CD14-positive monocyte (primary cell): Measurements from ENCODE around the gene RUNX2. TPM values are rescaled to one million over a fixed set of nuclear protein-coding genes. Genes with fewer than 3 reads are reported as not detected.

Source experiments
- DNase-seq, 3 donors: peaks; one replicate each; pipeline ENCODE4 v3.0.0-alpha.2; 2011 to 2022
- H2AFZ ChIP-seq: 2 replicates; pipeline ENCODE4 v1.6.0; 2012; ENCODE audit warnings: mild to moderate bottlenecking, low read depth, low read length, inconsistent platforms; ENCODE audit not compliant: insufficient read depth, poor library complexity, severe bottlenecking
- H3K27ac ChIP-seq, 2 donors: 1 replicate in 1 of 2; 2 replicates in 1 of 2; pipeline ENCODE4 v1.5.1; 2012 to 2013; ENCODE audit warnings: low read length in 2 of 2, control low read depth in 1 of 2, inconsistent platforms in 1 of 2, low read depth in 1 of 2, mild to moderate bottlenecking in 1 of 2
- H3K27me3 ChIP-seq, 2 donors: one replicate each; pipeline versions ENCODE4 v1.6.0 to v1.6.1; 2011 to 2013; ENCODE audit warnings: low read length in 2 of 2; ENCODE audit not compliant: control insufficient read depth in 2 of 2, insufficient read depth in 2 of 2
- H3K36me3 ChIP-seq, 2 donors: replicated peaks in 1 of 2; 1 replicate in 1 of 2; 2 replicates in 1 of 2; pipeline versions ENCODE4 v1.5.1 to v1.6.1; 2012 to 2013; ENCODE audit warnings: low read length in 2 of 2, control low read depth in 1 of 2, inconsistent platforms in 1 of 2, mild to moderate bottlenecking in 1 of 2; ENCODE audit not compliant: insufficient read depth in 2 of 2, control insufficient read depth in 1 of 2
- H3K4me1 ChIP-seq, 2 donors: 1 replicate in 1 of 2; 2 replicates in 1 of 2; pipeline versions ENCODE4 v1.5.1 to v1.6.1; 2012 to 2013; ENCODE audit warnings: low read length in 2 of 2, control low read depth in 1 of 2, inconsistent platforms in 1 of 2, mild to moderate bottlenecking in 1 of 2, moderate library complexity in 1 of 2; ENCODE audit not compliant: insufficient read depth in 2 of 2, control insufficient read depth in 1 of 2
- H3K4me2 ChIP-seq: replicated peaks from 2 replicates; pipeline ENCODE3; 2012; ENCODE audit warnings: low read length, moderate library complexity, mild to moderate bottlenecking; ENCODE audit not compliant: poor library complexity, severe bottlenecking; ENCODE audit errors: extremely low read depth
- H3K4me3 ChIP-seq, 3 experiments: fragments of 200-600 bp in 1 of 3; sonication (generic) in 1 of 3; replicated peaks in 1 of 3; 1 replicate in 2 of 3; 2 replicates in 1 of 3; pipeline ENCODE4 v1.5.1; 2011 to 2013; ENCODE audit warnings: low read length in 3 of 3, mild to moderate bottlenecking in 3 of 3, control low read depth in 2 of 3, low read depth in 2 of 3, inconsistent platforms in 1 of 3, moderate library complexity in 1 of 3
- H3K79me2 ChIP-seq: 2 replicates; pipeline ENCODE4 v1.6.0; 2012; ENCODE audit warnings: mild to moderate bottlenecking, control low read depth, inconsistent platforms, low read length, moderate library complexity; ENCODE audit not compliant: insufficient read depth
- H3K9ac ChIP-seq: 2 replicates; pipeline ENCODE4 v1.6.0; 2017; ENCODE audit warnings: low read length, mild to moderate bottlenecking; ENCODE audit not compliant: insufficient read depth, poor library complexity, severe bottlenecking
- H3K9me3 ChIP-seq, 2 donors: replicated peaks in 1 of 2; 1 replicate in 1 of 2; 2 replicates in 1 of 2; pipeline versions ENCODE4 v1.5.1 to v1.6.1; 2012 to 2013; ENCODE audit warnings: low read length in 2 of 2, control low read depth in 1 of 2; ENCODE audit not compliant: control insufficient read depth in 1 of 2, insufficient read depth in 1 of 2
- H4K20me1 ChIP-seq: 2 replicates; pipeline ENCODE4 v1.6.0; 2012; ENCODE audit warnings: mild to moderate bottlenecking, low read length, control low read depth, moderate library complexity; ENCODE audit not compliant: insufficient read depth
- H3K27ac Mint-ChIP-seq, 7 donors: one replicate each; pipeline ENCODE4 v1.8.0; 2020; ENCODE audit warnings: mild to moderate bottlenecking in 7 of 7, mixed read lengths in 7 of 7, moderate library complexity in 6 of 7, inconsistent platforms in 2 of 7
- H3K27me3 Mint-ChIP-seq, 3 donors: one replicate each; pipeline ENCODE4 v1.8.0; 2021 to 2022; ENCODE audit warnings: low read depth in 3 of 3, mild to moderate bottlenecking in 3 of 3, mixed read lengths in 3 of 3, moderate library complexity in 3 of 3, inconsistent platforms in 1 of 3
- H3K36me3 Mint-ChIP-seq, 2 donors: one replicate each; pipeline ENCODE4 v1.8.0; 2020; ENCODE audit warnings: mixed read lengths in 2 of 2, inconsistent platforms in 1 of 2, mild to moderate bottlenecking in 1 of 2
- H3K4me1 Mint-ChIP-seq: one replicate; pipeline ENCODE4 v1.8.0; 2020; ENCODE audit warnings: mild to moderate bottlenecking, mixed read lengths
- H3K4me3 Mint-ChIP-seq, 2 donors: one replicate each; pipeline ENCODE4 v1.8.0; 2020; ENCODE audit warnings: mild to moderate bottlenecking in 2 of 2, mixed read lengths in 2 of 2, moderate library complexity in 1 of 2
- H3K9me3 Mint-ChIP-seq, 7 donors: one replicate each; pipeline ENCODE4 v1.8.0; 2020 to 2022; ENCODE audit warnings: mixed read lengths in 7 of 7, mild to moderate bottlenecking in 6 of 7, moderate library complexity in 6 of 7, inconsistent platforms in 2 of 7
- WGBS: methylation state at CpG from one replicate; pipeline ENCODE4 v1.1.5; 2013; ENCODE audit warnings: missing lambda C conversion rate; ENCODE audit not compliant: insufficient coverage; 5-methylcytosine and 5-hydroxymethylcytosine counted together
- intact Hi-C, 2 donors: fragments of 100-400 bp; cut with micrococcal nuclease; formaldehyde crosslinking; loops; one replicate each; pipeline versions ENCODE4 v1.15.0 to v1.15.1; 2023
- polyA plus RNA-seq, 3 donors: library from polyadenylated mRNA; depleted of rRNA in 1 of 3; unstranded in 2 of 3; stranded (reverse) in 1 of 3; fragments of 300-500 nt in 2 of 3; fragments of >200 nt in 1 of 3; fragmentation: Illumina TruSeq in 2 of 3; gene quantifications; 1 replicate in 2 of 3; 2 replicates in 1 of 3; pipeline ENCODE4 v1.2.3, GENCODE V29; 2012 to 2021
- TF ChIP-seq, protein P1 (sequence below): fragments of 200-600 bp; IDR thresholded peaks from one replicate; pipeline ENCODE4 v1.8.0; 2022; ENCODE audit warnings: antibody characterized with exemption, mild to moderate bottlenecking

The RUNX2 gene
- polyA plus RNA-seq, 3 donors, result 1.3 to 5.0 (median 2.5) TPM

- Histone ChIP-seq H3K4me3 (no peak overlapping the region), H3K27ac (no peak overlapping the region)
- peaks cover 15 to 21% of the 10 kb centered on the region in 2 donors for H3K36me3 Mint-ChIP-seq
Measured at GRCh38 chr6:45457141-45457540, 129.0 kb downstream of the RUNX2 start.

GRCh38 chr6:45458672-45459071, 130.5 kb downstream of the RUNX2 start:
- Histone ChIP-seq H3K4me3 (no peak overlapping the region), H3K79me2 (peaks cover 49% of the 10 kb centered on the region), H3K4me1 (peaks cover 5 to 8% of the 10 kb centered on the region in 2 donors), H3K36me3 (peaks cover 0 to 5% of the 10 kb centered on the region in 2 donors), H3K27ac (no peak overlapping the region), H4K20me1 (no peaks in the 10 kb centered on the region), H3K9me3 (no peaks in the 10 kb centered on the region), H3K27me3 (no peaks in the 10 kb centered on the region), H3K9ac (no peak overlapping the region), H3K4me2 (no peak overlapping the region), H2AFZ (no peak overlapping the region)
- TF ChIP-seq, protein P1, sequence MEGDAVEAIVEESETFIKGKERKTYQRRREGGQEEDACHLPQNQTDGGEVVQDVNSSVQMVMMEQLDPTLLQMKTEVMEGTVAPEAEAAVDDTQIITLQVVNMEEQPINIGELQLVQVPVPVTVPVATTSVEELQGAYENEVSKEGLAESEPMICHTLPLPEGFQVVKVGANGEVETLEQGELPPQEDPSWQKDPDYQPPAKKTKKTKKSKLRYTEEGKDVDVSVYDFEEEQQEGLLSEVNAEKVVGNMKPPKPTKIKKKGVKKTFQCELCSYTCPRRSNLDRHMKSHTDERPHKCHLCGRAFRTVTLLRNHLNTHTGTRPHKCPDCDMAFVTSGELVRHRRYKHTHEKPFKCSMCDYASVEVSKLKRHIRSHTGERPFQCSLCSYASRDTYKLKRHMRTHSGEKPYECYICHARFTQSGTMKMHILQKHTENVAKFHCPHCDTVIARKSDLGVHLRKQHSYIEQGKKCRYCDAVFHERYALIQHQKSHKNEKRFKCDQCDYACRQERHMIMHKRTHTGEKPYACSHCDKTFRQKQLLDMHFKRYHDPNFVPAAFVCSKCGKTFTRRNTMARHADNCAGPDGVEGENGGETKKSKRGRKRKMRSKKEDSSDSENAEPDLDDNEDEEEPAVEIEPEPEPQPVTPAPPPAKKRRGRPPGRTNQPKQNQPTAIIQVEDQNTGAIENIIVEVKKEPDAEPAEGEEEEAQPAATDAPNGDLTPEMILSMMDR, result no peak
- intact Hi-C loops, result no loop called here
- Mint-ChIP-seq H3K36me3 (peaks cover 14 to 20% of the 10 kb centered on the region in 2 donors), H3K27ac (no peak overlapping the region), H3K4me3 (no peak overlapping the region), H3K27me3 (no peaks in the 10 kb centered on the region), H3K9me3 (no peaks in the 10 kb centered on the region), H3K4me1 (peaks cover 10% of the 10 kb centered on the region)
- no CpG with 5 or more reads among the region's 2 CpGs for WGBS
- DNase-seq, result no peak

More at GRCh38 chr6:45457141-45457540, 129.0 kb downstream of the RUNX2 start:
- H3K4me1 ChIP-seq, result peaks cover 5 to 14% of the 10 kb centered on the region in 2 donors
- H3K9me3 ChIP-seq, result no peaks in the 10 kb centered on the region
- H3K4me1 Mint-ChIP-seq, result peaks cover 18% of the 10 kb centered on the region
- no peak overlapping the region for H3K4me2 ChIP-seq
- peaks cover 59% of the 10 kb centered on the region for H3K79me2 ChIP-seq
- H3K27me3 Mint-ChIP-seq, result no peaks in the 10 kb centered on the region
- H2AFZ ChIP-seq, result no peak overlapping the region
- no peak overlapping the region for H3K9ac ChIP-seq
- peaks cover 0 to 2% of the 10 kb centered on the region in 2 donors for H3K36me3 ChIP-seq
- DNase-seq, result no peak
- no peak overlapping the region for H3K4me3 Mint-ChIP-seq
- H3K9me3 Mint-ChIP-seq, result no peaks in the 10 kb centered on the region
- intact Hi-C loops, result no loop called here
- peak overlapping the region in 1 of 7 donors; percentile 16 for H3K27ac Mint-ChIP-seq
- H3K27me3 ChIP-seq, result no peaks in the 10 kb centered on the region
- no peaks in the 10 kb centered on the region for H4K20me1 ChIP-seq
- TF ChIP-seq, protein P1, result no peak
